Panc1 (cell line): ENCODE results near the gene FCN3.

Source experiments
- CTCF ChIP-seq: fragments of 450-650 bp; IDR thresholded peaks from 2 replicates; pipeline ENCODE4 v1.5.1; 2017; ENCODE audit warnings: mild to moderate bottlenecking
- POLR2AphosphoS5 ChIP-seq: IDR thresholded peaks from 2 replicates; pipeline ENCODE4 v1.6.1; 2012; ENCODE audit warnings: mild to moderate bottlenecking, low read depth, low read length, moderate library complexity
- REST ChIP-seq, 2 experiments: IDR thresholded peaks; 2 replicates each; pipeline ENCODE4 v1.6.1; 2011 to 2012; ENCODE audit warnings: low read depth in 2 of 2, control low read depth in 1 of 2, low read length in 1 of 2, mild to moderate bottlenecking in 1 of 2, moderate library complexity in 1 of 2; ENCODE audit not compliant: insufficient read depth in 1 of 2
- SIN3A ChIP-seq: IDR thresholded peaks from 2 replicates; pipeline ENCODE4 v1.6.1; 2012; ENCODE audit warnings: low read depth, mild to moderate bottlenecking, low read length, moderate library complexity, borderline replicate concordance; ENCODE audit not compliant: insufficient read depth
- TCF7L2 ChIP-seq: IDR thresholded peaks from 2 replicates; pipeline ENCODE4 v1.6.1; 2011; ENCODE audit warnings: mild to moderate bottlenecking, low read depth, low read length, inconsistent platforms

GRCh38 chr1:27391511-27392095, 17.0 kb upstream of the FCN3 start:
- TF ChIP-seq CTCF: no peak
- TF ChIP-seq POLR2AphosphoS5: no peak
- TF ChIP-seq REST (IDR thresholded peaks at IDR 0.05; ENCODE audit: insufficient read depth in 1 of 2, low read depth in 2 of 2, low read length in 1 of 2): no peak
- no peak for TF ChIP-seq TCF7L2
- TF ChIP-seq SIN3A: no peak
